HG02870 (cell line): ENCODE measurements around the gene EFNB2.

Source experiments
- ATAC-seq: cut with Tn5 transposase; IDR thresholded peaks from one replicate; pipeline ENCODE4 v1.9.1; 2021; ENCODE audit warnings: mild to moderate bottlenecking, moderate library complexity; ENCODE audit not compliant: unreplicated experiment

Gene EFNB2

GRCh38 chr13:106503730-106504453 is 31.6 kb downstream of the EFNB2 start:
- no peak for ATAC-seq

GRCh38 chr13:106503272-106503671 is 32.2 kb downstream of the EFNB2 start:
- ATAC-seq: no peak

GRCh38 chr13:106500445-106500844 is 35.0 kb downstream of the EFNB2 start:
- no peak for ATAC-seq

- ATAC-seq: no peak
Measured at GRCh38 chr13:106499896-106500295, 35.6 kb downstream of the EFNB2 start.

- ATAC-seq: no peak
Measured at GRCh38 chr13:106499113-106499512, 36.3 kb downstream of the EFNB2 start.

GRCh38 chr13:106498571-106498970 is 36.9 kb downstream of the EFNB2 start:
- ATAC-seq: no peak

GRCh38 chr13:106498158-106498557 is 37.3 kb downstream of the EFNB2 start:
- ATAC-seq: no peak

- ATAC-seq: no peak
Measured at GRCh38 chr13:106497079-106497478, 38.4 kb downstream of the EFNB2 start.

- no peak for ATAC-seq
Measured at GRCh38 chr13:106496072-106496997, 39.1 kb downstream of the EFNB2 start.

- ATAC-seq: no peak
Measured at GRCh38 chr13:106494936-106495335, 40.5 kb downstream of the EFNB2 start.

GRCh38 chr13:106494506-106494905 is 41.0 kb downstream of the EFNB2 start:
- ATAC-seq: no peak

GRCh38 chr13:106493533-106494220 is 41.8 kb downstream of the EFNB2 start:
- peak; percentile 85 for ATAC-seq

GRCh38 chr13:106492588-106493475 is 42.6 kb downstream of the EFNB2 start:
- no peak for ATAC-seq

- no peak for ATAC-seq
Measured at GRCh38 chr13:106491928-106492587, 43.4 kb downstream of the EFNB2 start.

GRCh38 chr13:106491463-106491862 is 44.0 kb downstream of the EFNB2 start:
- no peak for ATAC-seq

- ATAC-seq: no peak
Measured at GRCh38 chr13:106490569-106491321, 44.7 kb downstream of the EFNB2 start.

GRCh38 chr13:106489849-106490568 is 45.5 kb downstream of the EFNB2 start:
- ATAC-seq: no peak

GRCh38 chr13:106488686-106489085 is 46.8 kb downstream of the EFNB2 start:
- ATAC-seq: no peak

- ATAC-seq: no peak
Measured at GRCh38 chr13:106488076-106488475, 47.4 kb downstream of the EFNB2 start.
